Sigmoid colon (tissue), 7 donors: Measurements from ENCODE around the gene APH1A. TPM values are rescaled to one million over a fixed set of nuclear protein-coding genes. Genes with fewer than 3 reads are reported as not detected.
A peak's percentile ranks its signal among the peaks of the same experiment; 100 is the strongest.
"Not testable (repeated sequence)": the region's sequence is repeated elsewhere in the genome, so short reads cannot be mapped to it uniquely, and the experiment has no call there.

Experiments
- DNase-seq: peaks from one replicate; pipeline ENCODE4 v3.0.0-alpha.2; 2019
- H3K27ac ChIP-seq, 4 donors: fragments of 200-600 bp; sonication (generic); one replicate each; pipeline ENCODE4 v1.5.1; 2016 to 2019; ENCODE audit warnings: mild to moderate bottlenecking in 1 of 4
- H3K27me3 ChIP-seq, 3 donors: fragments of 200-600 bp; sonication (generic); one replicate each; pipeline ENCODE4 v1.5.1; 2019; ENCODE audit warnings: mild to moderate bottlenecking in 1 of 3
- H3K36me3 ChIP-seq, 4 donors: fragments of 200-600 bp; sonication (generic); one replicate each; pipeline ENCODE4 v1.5.1; 2016 to 2019
- H3K4me1 ChIP-seq, 4 donors: fragments of 200-600 bp; sonication (generic); one replicate each; pipeline ENCODE4 v1.5.1; 2017 to 2019
- H3K4me3 ChIP-seq, 4 donors: fragments of 200-600 bp; sonication (generic); one replicate each; pipeline ENCODE4 v1.5.1; 2017 to 2019; ENCODE audit warnings: mild to moderate bottlenecking in 2 of 4, moderate library complexity in 1 of 4
- H3K9me3 ChIP-seq, 4 donors: fragments of 200-600 bp in 3 of 4; sonication (generic) in 3 of 4; one replicate each; pipeline versions ENCODE4 v1.5.1 to v1.6.1; 2013 to 2019
- CTCF ChIP-seq, 4 experiments: fragments of 450-650 bp in 3 of 4; fragments of 200-600 bp in 1 of 4; IDR thresholded peaks; one replicate each; pipeline ENCODE4 v1.5.1; 2016 to 2019; ENCODE audit warnings: antibody characterized with exemption in 4 of 4, mild to moderate bottlenecking in 3 of 4, moderate library complexity in 2 of 4
- EP300 ChIP-seq, 4 donors: sonication (generic); formaldehyde crosslinking; IDR thresholded peaks; one replicate each; pipeline ENCODE4 v1.6.1; 2017; ENCODE audit warnings: antibody characterized with exemption in 4 of 4
- POLR2A ChIP-seq, 2 donors: fragments of 450-650 bp; IDR thresholded peaks; one replicate each; pipeline ENCODE4 v1.6.1; 2016; ENCODE audit warnings: antibody characterized with exemption in 2 of 2, mild to moderate bottlenecking in 2 of 2, moderate library complexity in 2 of 2
- POLR2AphosphoS5 ChIP-seq, 4 donors: sonication (generic); formaldehyde crosslinking; IDR thresholded peaks; one replicate each; pipeline ENCODE4 v1.6.1; 2017; ENCODE audit warnings: antibody characterized with exemption in 4 of 4
- WGBS, 2 donors: extraction: QIAGEN DNeasy Blood & Tissue Kit; methylation state at CpG; one replicate each; pipeline ENCODE4 v1.1.7; 2013; 5-methylcytosine and 5-hydroxymethylcytosine counted together
- intact Hi-C: fragments of 100-400 bp; cut with DNase I; formaldehyde crosslinking; loops from one replicate; pipeline ENCODE4 v1.15.1; 2023
- polyA plus RNA-seq, 3 donors: library from polyadenylated mRNA; stranded (reverse); fragments of 200-250 nt; gene quantifications; one replicate each; pipeline ENCODE4 v1.2.3, GENCODE V29; 2013
- small RNA-seq, 3 donors: library from RNA; depleted of rRNA; stranded (forward); fragments of <200 nt; gene quantifications; one replicate each; pipeline ENCODE3, GENCODE V24; 2016
- total RNA-seq, 4 donors: library from RNA; depleted of rRNA; stranded (reverse); fragments of >200 nt; gene quantifications; one replicate each; pipeline ENCODE4 v1.1.0, GENCODE V29; 2016
- donor health status: healthy with polysubstance abuse.
- donor health status: Bipolar disorder and iron deficiency.
- donor health status: healthy.

APH1A gene
- total and polyA plus RNA-seq, 7 donors, result 44.6 to 228 (median 59.2) TPM

- TF ChIP-seq POLR2A (IDR thresholded peaks at IDR 0.05), result no peak
- no peak for TF ChIP-seq EP300 (IDR thresholded peaks at IDR 0.05)
- TF ChIP-seq POLR2AphosphoS5 (IDR thresholded peaks at IDR 0.05), result no peak
- no peak for TF ChIP-seq CTCF (IDR thresholded peaks at IDR 0.05)
- intact Hi-C loops, result no loop called here
- peaks cover 0 to 83% (median 13%) of the 10 kb centered on the region in 4 donors for H3K36me3 ChIP-seq
- no peak overlapping the region for H3K27ac ChIP-seq
- H3K4me1 ChIP-seq, result no peaks in the 10 kb centered on the region
- no peak overlapping the region for H3K4me3 ChIP-seq
- no peaks in the 10 kb centered on the region for H3K27me3 ChIP-seq
- H3K9me3 ChIP-seq, result no peaks in the 10 kb centered on the region
- no peak for DNase-seq
- 79 to 100% methylated on average over 1 of the region's 1 CpG for WGBS, 2 donors
Observed at GRCh38 chr1:150225546-150225945, 43.3 kb downstream of the APH1A start.

GRCh38 chr1:150224983-150225382, 43.8 kb downstream of the APH1A start:
- Histone ChIP-seq H3K27ac (no peak overlapping the region), H3K27me3 (no peaks in the 10 kb centered on the region), H3K9me3 (no peaks in the 10 kb centered on the region), H3K4me3 (no peak overlapping the region), H3K4me1 (no peaks in the 10 kb centered on the region), H3K36me3 (peaks cover 0 to 87% (median 13%) of the 10 kb centered on the region in 4 donors)
- intact Hi-C loops, result no loop called here
- WGBS, 2 donors, result 41 to 72% methylated on average over 1 of the region's 1 CpG
- no peak for DNase-seq
- TF ChIP-seq CTCF (IDR thresholded peaks at IDR 0.05), result no peak
- no peak for TF ChIP-seq POLR2AphosphoS5 (IDR thresholded peaks at IDR 0.05)
- no peak for TF ChIP-seq EP300 (IDR thresholded peaks at IDR 0.05)
- TF ChIP-seq POLR2A (IDR thresholded peaks at IDR 0.05), result no peak

- DNase-seq, result no peak
- Histone ChIP-seq H3K9me3 (no peaks in the 10 kb centered on the region), H3K27ac (no peak overlapping the region), H3K36me3 (peaks cover 0 to 65% (median 12%) of the 10 kb centered on the region in 4 donors), H3K27me3 (no peaks in the 10 kb centered on the region), H3K4me1 (no peaks in the 10 kb centered on the region), H3K4me3 (no peak overlapping the region)
- no peak for TF ChIP-seq EP300 (IDR thresholded peaks at IDR 0.05)
- TF ChIP-seq POLR2A (IDR thresholded peaks at IDR 0.05), result no peak
- no peak for TF ChIP-seq POLR2AphosphoS5 (IDR thresholded peaks at IDR 0.05)
- peak in 2 of 4 experiments; percentile 11 to 41 for TF ChIP-seq CTCF (IDR thresholded peaks at IDR 0.05)
- intact Hi-C loops, result no loop called here
- 87 to 92% methylated on average over 2 of the region's 2 CpGs for WGBS, 2 donors
Observed at GRCh38 chr1:150221552-150221951, 47.3 kb downstream of the APH1A start.

- 93 to 96% methylated on average over 6 of the region's 6 CpGs for WGBS, 2 donors
- H3K4me1 ChIP-seq, H3K27ac ChIP-seq, DNase-seq, H3K9me3 ChIP-seq, H3K27me3 ChIP-seq, H3K4me3 ChIP-seq, intact Hi-C loops: not testable (repeated sequence)
- peaks cover 0 to 19% (median 0%) of the 10 kb centered on the region in 4 donors for H3K36me3 ChIP-seq
Observed at GRCh38 chr1:150215855-150216254, 53.0 kb downstream of the APH1A start.

Small RNA genes within 50 kb of the gene (small RNA-seq; reads per million reads assigned to genes)
- 0 to 0.44 (median 0) reads per million in 3 donors for gene RNU2-17P

Other genes with a start within 250 kb of the APH1A start
- gene VPS45, start 201.2 kb downstream of the APH1A start, total RNA-seq, result 10 to 100 TPM; 44.6 to 68.1 (median 56.0) TPM
- 10 to 100 TPM; 16.2 to 20.1 (median 19.0) TPM for gene VPS45, start 201.2 kb downstream of the APH1A start, polyA plus RNA-seq
- gene PLEKHO1, start 119.1 kb downstream of the APH1A start, total RNA-seq, result 100 to 1,000 TPM; 251 to 402 (median 338) TPM
- 10 to 100 TPM; 14.1 to 65.0 (median 28.2) TPM for gene PLEKHO1, start 119.1 kb downstream of the APH1A start, polyA plus RNA-seq
- gene ANP32E, start 32.9 kb downstream of the APH1A start, total RNA-seq, result 10 to 100 TPM; 11.9 to 25.5 (median 20.1) TPM
- 10 to 100 TPM; 11.4 to 32.6 (median 11.8) TPM for gene ANP32E, start 32.9 kb downstream of the APH1A start, polyA plus RNA-seq
- gene CA14, start 11.2 kb downstream of the APH1A start, total RNA-seq, result 1 to 10 TPM; 1.4 to 4.3 (median 1.5) TPM
- under 1 TPM in 1 of 3 donors, not detected in 2; 0.35 TPM for gene CA14, start 11.2 kb downstream of the APH1A start, polyA plus RNA-seq
- 10 to 100 TPM; 14.8 to 49.7 (median 39.4) TPM for gene C1orf54, start 3.8 kb upstream of the APH1A start, total RNA-seq
- gene C1orf54, start 3.8 kb upstream of the APH1A start, polyA plus RNA-seq, result 10 to 100 TPM; 15.7 to 27.0 (median 23.8) TPM
- 10 to 100 TPM; 11.4 to 15.3 (median 13.5) TPM for gene CIART, start 13.5 kb upstream of the APH1A start, total RNA-seq
- 1 to 10 TPM in 2 of 3 donors, not detected in 1; 2.5 to 4.2 TPM for gene CIART, start 13.5 kb upstream of the APH1A start, polyA plus RNA-seq
- 10 to 100 TPM; 36.8 to 68.3 (median 58.4) TPM for gene MRPS21, start 24.8 kb upstream of the APH1A start, total RNA-seq
- gene MRPS21, start 24.8 kb upstream of the APH1A start, polyA plus RNA-seq, result 10 to 100 TPM; 64.3 to 94.3 (median 71.0) TPM
- gene PRPF3, start 52.5 kb upstream of the APH1A start, total RNA-seq, result 10 to 100 TPM; 29.5 to 53.5 (median 35.9) TPM
- 10 to 100 TPM; 15.0 to 35.0 (median 16.2) TPM for gene PRPF3, start 52.5 kb upstream of the APH1A start, polyA plus RNA-seq
- 10 to 100 TPM; 16.2 to 26.7 (median 21.2) TPM for gene RPRD2, start 95.1 kb upstream of the APH1A start, total RNA-seq
- 10 to 100 TPM in 1 of 3 donors, 1 to 10 TPM in 2; 4.2 to 12.4 (median 5.5) TPM for gene RPRD2, start 95.1 kb upstream of the APH1A start, polyA plus RNA-seq
- 10 to 100 TPM in 2 of 4 donors, 1 to 10 TPM in 2; 8.1 to 13.3 (median 10.4) TPM for gene TARS2, start 218.4 kb upstream of the APH1A start, total RNA-seq
- gene TARS2, start 218.4 kb upstream of the APH1A start, polyA plus RNA-seq, result 10 to 100 TPM in 1 of 3 donors, 1 to 10 TPM in 2; 4.6 to 16.9 (median 6.0) TPM
- 10 to 100 TPM in 3 of 4 donors, 1 to 10 TPM in 1; 9.2 to 23.8 (median 13.8) TPM for gene ECM1, start 239.1 kb upstream of the APH1A start, total RNA-seq
- gene ECM1, start 239.1 kb upstream of the APH1A start, polyA plus RNA-seq, result 1 to 10 TPM; 2.1 to 8.7 (median 3.0) TPM
- not detected for gene FALEC, start 246.7 kb upstream of the APH1A start, total RNA-seq
- under 1 TPM in 1 of 3 donors, not detected in 2; 0.35 TPM for gene FALEC, start 246.7 kb upstream of the APH1A start, polyA plus RNA-seq